A549 (cell line): Measurements from ENCODE around the gene PAPPA.

Experiments
- BHLHE40 ChIP-seq: IDR thresholded peaks from 2 replicates; pipeline ENCODE4 v1.6.1; 2012; ENCODE audit warnings: low read depth, low read length, inconsistent platforms
- CEBPB ChIP-seq, 2 experiments: fragments of >200 bp in 1 of 2; sonication (Bioruptor Twin) in 1 of 2; formaldehyde crosslinking in 1 of 2; IDR thresholded peaks; 2 replicates each; pipeline ENCODE4 v1.6.1; 2012 to 2016
- CTCF ChIP-seq: fragments of >200 bp; sonication (Bioruptor Twin); formaldehyde crosslinking; IDR thresholded peaks from 3 replicates; pipeline ENCODE4 v1.5.1; 2016
- EP300 ChIP-seq, 2 experiments: fragments of >200 bp; sonication (Bioruptor Twin); formaldehyde crosslinking; IDR thresholded peaks; 2 replicates in 1 of 2; 3 replicates in 1 of 2; pipeline ENCODE4 v1.6.1; 2016 to 2017
- GATA3 ChIP-seq: IDR thresholded peaks from 2 replicates; pipeline ENCODE4 v1.6.1; 2012; ENCODE audit warnings: borderline replicate concordance
- HMGXB4 ChIP-seq: fragments of 250-450 bp; sonication (Bioruptor Pico); IDR thresholded peaks from 2 replicates; pipeline ENCODE4 v1.5.0; 2021; ENCODE audit warnings: mild to moderate bottlenecking, moderate library complexity, borderline replicate concordance
- MAX ChIP-seq: IDR thresholded peaks from 2 replicates; pipeline ENCODE4 v1.6.1; 2012
- NPAS2 ChIP-seq: fragments of 250-450 bp; sonication (Bioruptor Pico); IDR thresholded peaks from 2 replicates; pipeline ENCODE4 v1.8.0; 2022; ENCODE audit warnings: mild to moderate bottlenecking, moderate library complexity, borderline replicate concordance
- POLR2A ChIP-seq: IDR thresholded peaks from 2 replicates; pipeline ENCODE4 v1.6.1; 2012; ENCODE audit warnings: mild to moderate bottlenecking, low read length
- RAD21 ChIP-seq, 2 experiments: fragments of >200 bp in 1 of 2; sonication (Bioruptor Twin) in 1 of 2; formaldehyde crosslinking in 1 of 2; IDR thresholded peaks in 1 of 2; conservative IDR thresholded peaks in 1 of 2; 2 replicates in 1 of 2; 3 replicates in 1 of 2; pipeline ENCODE4 v1.6.1; 2012 to 2018; ENCODE audit warnings: inconsistent platforms in 1 of 2
- USF2 ChIP-seq: fragments of 450-650 bp; IDR thresholded peaks from 2 replicates; pipeline ENCODE4 v1.6.1; 2014; ENCODE audit warnings: antibody characterized with exemption
- ZFP36 ChIP-seq: fragments of 450-650 bp; IDR thresholded peaks from 2 replicates; pipeline ENCODE4 v1.6.1; 2014; ENCODE audit warnings: borderline replicate concordance; ENCODE audit not compliant: partially characterized antibody

GRCh38 chr9:116276651-116277121 lies 123.1 kb downstream of the PAPPA start:
- no peak for TF ChIP-seq EP300 (IDR thresholded peaks at IDR 0.05)
- TF ChIP-seq POLR2A = no peak
- no peak for TF ChIP-seq CTCF
- TF ChIP-seq BHLHE40 = no peak
- no peak for TF ChIP-seq RAD21 (conservative IDR thresholded peaks at IDR 0.05 in 1 of 2, IDR thresholded peaks at IDR 0.05 in 1 of 2)
- no peak for TF ChIP-seq CEBPB (IDR thresholded peaks at IDR 0.05)
- TF ChIP-seq MAX = no peak
- no peak for TF ChIP-seq ZFP36
- TF ChIP-seq GATA3 = no peak
- TF ChIP-seq NPAS2 (CRISPR knock-in tag) = no peak
- no peak for TF ChIP-seq HMGXB4 (CRISPR knock-in tag)
- TF ChIP-seq USF2 = no peak
